ENCODE measurements around the gene ADM2. TPM values are rescaled to one million over a fixed set of nuclear protein-coding genes. Genes with fewer than 3 reads are reported as not detected.
"Not testable (repeated sequence)": the region's sequence is repeated elsewhere in the genome, so short reads cannot be mapped to it uniquely, and the experiment has no call there.

The ADM2 gene
- total RNA-seq, 1 experiment from 2014 or later: 11.9 TPM

DNA sequence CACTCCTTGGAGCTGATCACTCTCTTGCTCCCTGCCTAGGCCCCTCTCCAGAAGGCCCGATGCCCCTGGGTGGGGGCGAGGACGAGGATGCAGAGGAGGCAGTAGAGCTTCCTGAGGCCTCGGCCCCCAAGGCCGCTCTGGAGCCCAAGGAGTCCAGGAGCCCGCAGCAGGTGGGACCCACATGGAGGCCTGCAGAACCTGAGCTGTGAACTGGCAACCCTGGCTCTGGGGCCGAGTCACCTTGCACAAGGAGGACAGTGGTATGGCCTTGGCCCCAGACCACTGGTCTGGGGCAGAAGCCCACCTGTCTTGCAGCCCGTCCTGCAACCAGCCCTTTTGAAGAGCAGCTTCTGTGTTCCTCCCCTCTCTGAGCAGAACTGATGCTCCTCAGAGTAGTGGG is 37.8 kb downstream of the ADM2 start:
- Histone ChIP-seq H3K9me3 (ENCODE audit: control insufficient read depth, low read depth, low read length) (no peaks in the 10 kb centered on the region), H3K4ac (ENCODE audit: low read depth, low read length) (no peak overlapping the region), H4K91ac (ENCODE audit: insufficient read length, low read depth, low read length) (no peak overlapping the region), H3K9ac (ENCODE audit: extremely low read depth, insufficient read length, low read length) (no peak overlapping the region), H4K20me1 (ENCODE audit: control insufficient read depth, insufficient read depth, insufficient read length) (peaks cover 3% of the 10 kb centered on the region), H2AFZ (ENCODE audit: low read length) (no peak overlapping the region), H3K4me2 (ENCODE audit: insufficient read depth, insufficient read length, low read length) (no peak overlapping the region), H3K27ac (ENCODE audit: insufficient read length, low read depth, low read length) (no peak overlapping the region), H2BK120ac (ENCODE audit: low read depth, low read length, poor library complexity, severe bottlenecking) (no peak overlapping the region), H2BK12ac (ENCODE audit: insufficient read length, low read depth, low read length) (no peak overlapping the region), H3K27me3 (ENCODE audit: insufficient read depth, low read length) (no peaks in the 10 kb centered on the region), H2BK15ac (ENCODE audit: low read depth, low read length) (no peak overlapping the region), H3K18ac (ENCODE audit: insufficient read length, low read depth, low read length) (no peak overlapping the region), H2AK5ac (ENCODE audit: insufficient read length, low read length) (no peak overlapping the region), H3K23me2 (ENCODE audit: insufficient read length, low read depth, low read length, poor library complexity, severe bottlenecking) (no peaks in the 10 kb centered on the region), H3K14ac (ENCODE audit: insufficient read depth, low read length) (no peak overlapping the region), H4K8ac (replicated peaks; ENCODE audit: insufficient read length, low read depth, low read length) (no peak overlapping the region), H3K23ac (ENCODE audit: insufficient read length, low read depth, low read length) (no peak overlapping the region), H3K79me2 (ENCODE audit: insufficient read depth, low read length) (0 out of 2 replicates have a peak, but pooled peaks cover 2% of the 10 kb centered on the region), H2BK20ac (ENCODE audit: low read depth, low read length, poor library complexity, severe bottlenecking) (no peak overlapping the region), H3K56ac (ENCODE audit: insufficient read length, low read depth, low read length) (no peak overlapping the region), H2BK5ac (ENCODE audit: insufficient read length, low read length) (no peak overlapping the region), H4K5ac (ENCODE audit: insufficient read length, low read depth, low read length) (no peak overlapping the region), H3T11ph (ENCODE audit: low read length) (no peak overlapping the region), H3K4me1 (ENCODE audit: insufficient read depth, low read length) (no peaks in the 10 kb centered on the region), H3K79me1 (ENCODE audit: insufficient read depth, low read depth, low read length, poor library complexity, severe bottlenecking) (no peaks in the 10 kb centered on the region)
- TF ChIP-seq, protein P1, sequence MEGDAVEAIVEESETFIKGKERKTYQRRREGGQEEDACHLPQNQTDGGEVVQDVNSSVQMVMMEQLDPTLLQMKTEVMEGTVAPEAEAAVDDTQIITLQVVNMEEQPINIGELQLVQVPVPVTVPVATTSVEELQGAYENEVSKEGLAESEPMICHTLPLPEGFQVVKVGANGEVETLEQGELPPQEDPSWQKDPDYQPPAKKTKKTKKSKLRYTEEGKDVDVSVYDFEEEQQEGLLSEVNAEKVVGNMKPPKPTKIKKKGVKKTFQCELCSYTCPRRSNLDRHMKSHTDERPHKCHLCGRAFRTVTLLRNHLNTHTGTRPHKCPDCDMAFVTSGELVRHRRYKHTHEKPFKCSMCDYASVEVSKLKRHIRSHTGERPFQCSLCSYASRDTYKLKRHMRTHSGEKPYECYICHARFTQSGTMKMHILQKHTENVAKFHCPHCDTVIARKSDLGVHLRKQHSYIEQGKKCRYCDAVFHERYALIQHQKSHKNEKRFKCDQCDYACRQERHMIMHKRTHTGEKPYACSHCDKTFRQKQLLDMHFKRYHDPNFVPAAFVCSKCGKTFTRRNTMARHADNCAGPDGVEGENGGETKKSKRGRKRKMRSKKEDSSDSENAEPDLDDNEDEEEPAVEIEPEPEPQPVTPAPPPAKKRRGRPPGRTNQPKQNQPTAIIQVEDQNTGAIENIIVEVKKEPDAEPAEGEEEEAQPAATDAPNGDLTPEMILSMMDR (conservative IDR thresholded peaks at IDR 0.05): no peak
- Mint-ChIP-seq H3K27ac (no peak overlapping the region), H3K9me3 (no peaks in the 10 kb centered on the region), H3K4me3 (no peak overlapping the region), H3K36me3 (ENCODE audit: insufficient read depth in 1 of 3, low read depth in 3 of 3) (peaks cover 7 to 65% (median 46%) of the 10 kb centered on the region in 3 experiments), H3K4me1 (no peaks in the 10 kb centered on the region), H3K27me3 (ENCODE audit: low read depth) (no peaks in the 10 kb centered on the region)
- no peak for DNase-seq
- no CpG with 5 or more reads among the region's 8 CpGs for WGBS (ENCODE audit: extremely low coverage, insufficient read length, low lambda C conversion rate)

DNA sequence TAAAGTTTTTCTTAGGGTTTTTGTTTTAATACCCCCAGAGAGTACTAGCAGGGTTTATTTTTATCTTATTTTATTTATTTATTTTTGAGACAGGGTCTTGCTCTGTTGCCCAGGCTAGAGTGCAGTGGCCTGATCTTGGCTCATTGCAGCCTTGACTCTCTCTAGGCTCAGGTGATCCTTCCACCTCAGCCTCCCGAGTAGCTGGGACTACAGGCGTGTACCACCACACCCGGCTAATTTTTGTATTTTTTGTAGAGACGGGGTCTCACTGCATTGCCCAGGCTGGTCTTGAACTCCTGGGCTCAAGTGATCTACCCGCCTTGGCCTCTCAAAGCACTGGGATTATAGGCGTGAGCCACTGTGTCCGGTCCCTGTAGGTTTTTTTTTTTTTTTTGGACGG is 38.8 kb downstream of the ADM2 start:
- H3K9ac ChIP-seq (ENCODE audit: extremely low read depth, insufficient read length, low read length); H4K5ac ChIP-seq (ENCODE audit: insufficient read length, low read depth, low read length); H3K4me2 ChIP-seq (ENCODE audit: insufficient read depth, insufficient read length, low read length); H2BK12ac ChIP-seq (ENCODE audit: insufficient read length, low read depth, low read length); H3K27ac Mint-ChIP-seq; H2AFZ ChIP-seq (ENCODE audit: low read length); H2BK20ac ChIP-seq (ENCODE audit: low read depth, low read length, poor library complexity, severe bottlenecking); H3K18ac ChIP-seq (ENCODE audit: insufficient read length, low read depth, low read length); H2AK5ac ChIP-seq (ENCODE audit: insufficient read length, low read length); H3K4me1 ChIP-seq (ENCODE audit: insufficient read depth, low read length); H3K4me1 Mint-ChIP-seq; H3K4ac ChIP-seq (ENCODE audit: low read depth, low read length); H3K56ac ChIP-seq (ENCODE audit: insufficient read length, low read depth, low read length); H4K91ac ChIP-seq (ENCODE audit: insufficient read length, low read depth, low read length); H3K23ac ChIP-seq (ENCODE audit: insufficient read length, low read depth, low read length); H4K20me1 ChIP-seq (ENCODE audit: control insufficient read depth, insufficient read depth, insufficient read length); H2BK5ac ChIP-seq (ENCODE audit: insufficient read length, low read length); H3K9me3 ChIP-seq (ENCODE audit: control insufficient read depth, low read depth, low read length); DNase-seq; H3K9me3 Mint-ChIP-seq; H3K23me2 ChIP-seq (ENCODE audit: insufficient read length, low read depth, low read length, poor library complexity, severe bottlenecking); H3K14ac ChIP-seq (ENCODE audit: insufficient read depth, low read length); H3T11ph ChIP-seq (ENCODE audit: low read length); H2BK120ac ChIP-seq (ENCODE audit: low read depth, low read length, poor library complexity, severe bottlenecking); H3K27me3 Mint-ChIP-seq (ENCODE audit: low read depth); H2BK15ac ChIP-seq (ENCODE audit: low read depth, low read length); H3K79me2 ChIP-seq (ENCODE audit: insufficient read depth, low read length); H3K79me1 ChIP-seq (ENCODE audit: insufficient read depth, low read depth, low read length, poor library complexity, severe bottlenecking); H4K8ac ChIP-seq (replicated peaks; ENCODE audit: insufficient read length, low read depth, low read length); H3K4me3 Mint-ChIP-seq; H3K27ac ChIP-seq (ENCODE audit: insufficient read length, low read depth, low read length); H3K27me3 ChIP-seq (ENCODE audit: insufficient read depth, low read length): not testable (repeated sequence)
- H3K36me3 Mint-ChIP-seq (ENCODE audit: insufficient read depth in 1 of 3, low read depth in 3 of 3): peaks cover 7 to 66% (median 42%) of the 10 kb centered on the region in 3 experiments; a peak in 6 of 7 replicates
- WGBS (ENCODE audit: extremely low coverage, insufficient read length, low lambda C conversion rate): no CpG with 5 or more reads among the region's 8 CpGs
